Activated CD4-positive, alpha-beta T cell treated with anti-CD3 and anti-CD28 coated beads, Interleukin-2, amount 10 ng/mL, durations not matched to agents 24 days and 14 days (primary cell): ENCODE measurements around the gene GIT1. TPM values are rescaled to one million over a fixed set of nuclear protein-coding genes. Genes with fewer than 3 reads are reported as not detected.

Experiments used
- DNase-seq: peaks from one replicate; pipeline ENCODE4 v3.0.0; 2022
- H3K27ac Mint-ChIP-seq: one replicate; pipeline ENCODE4 v1.8.0; 2022; ENCODE audit warnings: mild to moderate bottlenecking, mixed read lengths
- H3K27me3 Mint-ChIP-seq: one replicate; pipeline ENCODE4 v1.8.0; 2022; ENCODE audit warnings: mixed read lengths
- H3K36me3 Mint-ChIP-seq: one replicate; pipeline ENCODE4 v1.8.0; 2022; ENCODE audit warnings: low read depth, mild to moderate bottlenecking, mixed read lengths
- H3K4me1 Mint-ChIP-seq: one replicate; pipeline ENCODE4 v1.8.0; 2021; ENCODE audit warnings: mixed read lengths
- H3K4me3 Mint-ChIP-seq: one replicate; pipeline ENCODE4 v1.8.0; 2022; ENCODE audit warnings: mild to moderate bottlenecking, moderate library complexity, mixed read lengths
- H3K9me3 Mint-ChIP-seq: one replicate; pipeline ENCODE4 v1.8.0; 2021; ENCODE audit warnings: mixed read lengths
- intact Hi-C: fragments of 100-400 bp; cut with micrococcal nuclease; formaldehyde crosslinking; loops from one replicate; pipeline ENCODE4 v1.15.1; 2023
- total RNA-seq: library from RNA; stranded (reverse); gene quantifications from 2 replicates; pipeline ENCODE4 v1.2.3, GENCODE V29; 2022

The GIT1 gene
- total RNA-seq, 1 donor from 2014 or later, result 91.3 TPM

GRCh38 chr17:29594519-29595090, 5.2 kb upstream of the GIT1 start:
- DNase-seq, result no peak
- Mint-ChIP-seq H3K9me3 (no peaks in the 10 kb centered on the region), H3K4me1 (peaks cover 28% of the 10 kb centered on the region), H3K27ac (no peak overlapping the region), H3K4me3 (peak overlapping the region; percentile 83), H3K36me3 (no peaks in the 10 kb centered on the region), H3K27me3 (no peaks in the 10 kb centered on the region)
- intact Hi-C loops, result no loop called here

- Mint-ChIP-seq H3K36me3 (no peaks in the 10 kb centered on the region), H3K4me3 (peak overlapping the region; percentile 83), H3K27me3 (no peaks in the 10 kb centered on the region), H3K4me1 (peaks cover 28% of the 10 kb centered on the region), H3K27ac (peak overlapping the region; percentile 37), H3K9me3 (no peaks in the 10 kb centered on the region)
- intact Hi-C loops, result no loop called here
- DNase-seq, result peak; percentile 79
These were observed 4.4 kb upstream of the GIT1 start for GRCh38 chr17:29593591-29594518.

- Mint-ChIP-seq H3K9me3 (no peaks in the 10 kb centered on the region), H3K27me3 (no peaks in the 10 kb centered on the region), H3K36me3 (peaks cover 2% of the 10 kb centered on the region), H3K4me1 (peaks cover 31% of the 10 kb centered on the region), H3K4me3 (peak within 1 kb of the TSS; percentile 92), H3K27ac (peak within 1 kb of the TSS; percentile 86)
- intact Hi-C loops, result no loop called here
- peak; percentile 83 for DNase-seq
These were observed 3.6 kb upstream of the GIT1 start, which contains the start of gene ANKRD13B for GRCh38 chr17:29592850-29593551. Gene ANKRD13B (plus strand): TSS chr17:29593132. CDS start chr17:29593622, 490 bp downstream.

GRCh38 chr17:29591737-29592608, 2.5 kb upstream of the GIT1 start:
- peaks cover 2% of the 10 kb centered on the region for H3K36me3 Mint-ChIP-seq
- no peaks in the 10 kb centered on the region for H3K9me3 Mint-ChIP-seq
- peak; percentile 95 for DNase-seq
- H3K27ac Mint-ChIP-seq, result peak overlapping the region; percentile 86
- peak overlapping the region; percentile 92 for H3K4me3 Mint-ChIP-seq
- intact Hi-C loops, result loop anchor here (1.0 kb wide), 3 partner anchors 12 to 202 kb away; partner anchors contain the start of gene TAOK1
- peaks cover 39% of the 10 kb centered on the region for H3K4me1 Mint-ChIP-seq
- no peaks in the 10 kb centered on the region for H3K27me3 Mint-ChIP-seq

GRCh38 chr17:29591146-29591736, 1.8 kb upstream of the GIT1 start:
- DNase-seq, result peak; percentile 75
- no peaks in the 10 kb centered on the region for H3K27me3 Mint-ChIP-seq
- intact Hi-C loops, result loop anchor here (1.0 kb wide), 3 partner anchors 11 to 201 kb away; partner anchors contain the start of gene TAOK1
- peak overlapping the region; percentile 92 for H3K4me3 Mint-ChIP-seq
- H3K27ac Mint-ChIP-seq, result peak overlapping the region; percentile 86
- peaks cover 2% of the 10 kb centered on the region for H3K36me3 Mint-ChIP-seq
- no peaks in the 10 kb centered on the region for H3K9me3 Mint-ChIP-seq
- H3K4me1 Mint-ChIP-seq, result peaks cover 44% of the 10 kb centered on the region

- peak overlapping the region; percentile 92 for H3K4me3 Mint-ChIP-seq
- H3K36me3 Mint-ChIP-seq, result peaks cover 2% of the 10 kb centered on the region
- no peaks in the 10 kb centered on the region for H3K9me3 Mint-ChIP-seq
- peak overlapping the region; percentile 95 for H3K27ac Mint-ChIP-seq
- intact Hi-C loops, result loop anchor here (1.0 kb wide), 3 partner anchors 10 to 200 kb away; partner anchors contain the start of gene TAOK1
- peaks cover 46% of the 10 kb centered on the region for H3K4me1 Mint-ChIP-seq
- no peak for DNase-seq
- no peaks in the 10 kb centered on the region for H3K27me3 Mint-ChIP-seq
These were observed 1.1 kb upstream of the GIT1 start for GRCh38 chr17:29590411-29591145.

- Mint-ChIP-seq H3K4me1 (peaks cover 56% of the 10 kb centered on the region), H3K9me3 (no peaks in the 10 kb centered on the region), H3K4me3 (peak overlapping the region; percentile 91), H3K27me3 (no peaks in the 10 kb centered on the region), H3K27ac (peak overlapping the region; percentile 89), H3K36me3 (peaks cover 2% of the 10 kb centered on the region)
- peak; percentile 84 for DNase-seq
- intact Hi-C loops, result loop anchor here (1.0 kb wide), 1 partner anchor 20 kb away; the partner anchor contains the start of gene TP53I13
These were observed 661 bp downstream of the GIT1 start for GRCh38 chr17:29588562-29589411.

GRCh38 chr17:29588017-29588561, 1.4 kb downstream of the GIT1 start:
- Mint-ChIP-seq H3K4me3 (peak overlapping the region; percentile 91), H3K9me3 (no peaks in the 10 kb centered on the region), H3K4me1 (peaks cover 56% of the 10 kb centered on the region), H3K27me3 (no peaks in the 10 kb centered on the region), H3K27ac (peak overlapping the region; percentile 89), H3K36me3 (peaks cover 8% of the 10 kb centered on the region)
- no peak for DNase-seq
- intact Hi-C loops, result no loop called here

- Mint-ChIP-seq H3K27ac (no peak overlapping the region), H3K9me3 (no peaks in the 10 kb centered on the region), H3K27me3 (no peaks in the 10 kb centered on the region), H3K4me3 (peak overlapping the region; percentile 91), H3K4me1 (peaks cover 56% of the 10 kb centered on the region), H3K36me3 (peaks cover 13% of the 10 kb centered on the region)
- intact Hi-C loops, result no loop called here
- DNase-seq, result no peak
These were observed 1.9 kb downstream of the GIT1 start for GRCh38 chr17:29587591-29587990.

GRCh38 chr17:29586676-29587469, 2.6 kb downstream of the GIT1 start:
- no peak for DNase-seq
- intact Hi-C loops, result no loop called here

More at GRCh38 chr17:29586676-29587469, 2.6 kb downstream of the GIT1 start:
- H3K36me3 Mint-ChIP-seq, result peaks cover 17% of the 10 kb centered on the region
- H3K4me1 Mint-ChIP-seq, result peaks cover 51% of the 10 kb centered on the region
- peak overlapping the region; percentile 32 for H3K27ac Mint-ChIP-seq
- H3K27me3 Mint-ChIP-seq, result no peaks in the 10 kb centered on the region
- no peaks in the 10 kb centered on the region for H3K9me3 Mint-ChIP-seq
- H3K4me3 Mint-ChIP-seq, result peak overlapping the region; percentile 91
